ENCODE measurements around the gene CNOT6. TPM values are rescaled to one million over a fixed set of nuclear protein-coding genes. Genes with fewer than 3 reads are reported as not detected.

Gene CNOT6
- total RNA-seq, 1 experiment from 2014 or later: 60.9 TPM

DNA sequence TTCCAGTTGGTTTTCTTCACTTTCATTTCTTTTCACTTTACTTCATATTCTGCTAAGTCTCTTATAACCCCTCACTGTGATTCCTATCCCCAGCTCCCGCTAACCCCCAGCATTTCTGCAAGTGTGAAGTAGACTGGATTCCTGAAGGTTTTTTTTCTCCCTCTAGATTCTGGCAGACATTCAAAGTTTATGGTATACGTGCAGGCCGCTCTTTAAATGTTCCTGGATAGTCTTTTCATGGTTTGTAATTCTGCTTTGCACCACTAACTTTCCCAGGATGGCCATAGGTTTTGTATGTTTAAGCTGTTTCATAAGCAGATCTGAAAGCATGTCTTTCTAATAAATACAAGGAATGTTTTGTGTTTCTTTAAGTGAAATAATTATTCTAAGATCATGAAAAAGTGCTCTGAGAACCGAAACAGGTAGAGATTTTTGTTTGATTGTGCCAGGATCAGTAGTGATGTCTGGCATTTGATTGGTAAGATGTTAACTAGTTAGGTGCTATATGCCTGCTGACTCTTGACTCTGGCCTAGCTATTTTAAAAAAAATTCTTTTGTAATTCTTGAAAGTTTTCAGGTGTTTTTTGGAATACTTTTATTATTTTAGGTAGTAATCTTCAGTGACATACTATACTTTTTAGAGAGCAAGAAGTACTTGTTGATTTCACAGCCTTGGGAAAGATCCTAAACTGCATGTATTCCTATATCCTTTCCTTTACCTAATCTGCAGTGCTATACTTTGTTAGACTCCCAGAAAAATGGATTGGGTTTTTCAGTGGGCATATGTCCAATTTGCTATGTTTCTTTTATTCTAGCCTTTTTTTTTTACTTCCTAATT, 29.7 kb downstream of the CNOT6 start:
- H3K4me1 ChIP-seq (ENCODE audit: insufficient read depth, low read length, poor library complexity, severe bottlenecking): peaks cover 37% of the 10 kb centered on the region
- H3K9me3 ChIP-seq (ENCODE audit: low read depth, low read length, poor library complexity, severe bottlenecking): no peaks in the 10 kb centered on the region
- intact Hi-C loops (cut with micrococcal nuclease; ENCODE audit: unreplicated experiment): no loop called here
- no peak overlapping the region for H3K27ac ChIP-seq (ENCODE audit: low read depth, low read length, poor library complexity, severe bottlenecking)
- H3K36me3 ChIP-seq (ENCODE audit: insufficient read depth, low read length, poor library complexity, severe bottlenecking): no peaks in the 10 kb centered on the region
- no peak for TF ChIP-seq EZH2 (IDR thresholded peaks at IDR 0.05; ENCODE audit: borderline replicate concordance, low read depth, low read length, poor library complexity, severe bottlenecking)
- ChIA-PET POLR2A (ENCODE audit: low non-redundant PET) (interaction anchor here (0.6 kb wide), 1 partner anchor 1832 kb away, joined by 4 read pairs; no protein-coding TSS in a partner anchor), CTCF (no interaction called here)
- BruUV-seq (replicated peaks): no TSS peak
- peak; percentile 12 for DNase-seq (ENCODE audit: low spot score)
- H3K27me3 ChIP-seq (replicated peaks; ENCODE audit: insufficient read depth, low read depth, low read length, poor library complexity): no peaks in the 10 kb centered on the region
- no peak overlapping the region for H3K4me3 ChIP-seq (ENCODE audit: low read depth, low read length, poor library complexity, severe bottlenecking)

DNA sequence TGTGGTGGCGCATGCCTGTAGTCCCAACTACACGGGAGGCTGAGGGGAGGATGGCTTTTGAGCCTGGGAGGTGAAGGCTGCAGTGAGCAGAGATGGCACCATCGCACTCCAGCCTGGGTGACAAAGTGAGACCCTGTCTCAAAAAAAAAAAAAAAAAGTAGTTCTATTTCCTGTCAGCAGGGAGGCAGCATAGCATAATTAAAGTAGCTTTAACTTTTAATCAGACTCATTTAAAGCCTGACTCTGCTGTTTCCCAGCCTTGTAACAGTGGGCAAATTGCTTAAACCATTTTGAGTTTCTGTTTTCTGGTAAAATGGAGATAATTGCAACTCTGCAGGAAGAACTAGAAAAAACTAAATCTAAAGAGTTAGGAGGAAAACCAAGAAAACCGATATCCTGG, 31.2 kb downstream of the CNOT6 start:
- DNase-seq (ENCODE audit: low spot score): peak; percentile 6
- Histone ChIP-seq H3K36me3 (ENCODE audit: insufficient read depth, low read length, poor library complexity, severe bottlenecking) (peaks cover 10% of the 10 kb centered on the region), H3K27ac (ENCODE audit: low read depth, low read length, poor library complexity, severe bottlenecking) (peak overlapping the region; percentile 7), H3K27me3 (replicated peaks; ENCODE audit: insufficient read depth, low read depth, low read length, poor library complexity) (no peaks in the 10 kb centered on the region), H3K4me1 (ENCODE audit: insufficient read depth, low read length, poor library complexity, severe bottlenecking) (peaks cover 37% of the 10 kb centered on the region), H3K4me3 (ENCODE audit: low read depth, low read length, poor library complexity, severe bottlenecking) (no peak overlapping the region), H3K9me3 (ENCODE audit: low read depth, low read length, poor library complexity, severe bottlenecking) (no peaks in the 10 kb centered on the region)
- ChIA-PET POLR2A (ENCODE audit: low non-redundant PET) (interaction anchor here (0.7 kb wide), 1 partner anchor 27 kb away, joined by 3 read pairs; no protein-coding TSS in a partner anchor), CTCF (no interaction called here)
- intact Hi-C loops (cut with micrococcal nuclease; ENCODE audit: unreplicated experiment): no loop called here
- BruUV-seq (replicated peaks): no TSS peak
- TF ChIP-seq, protein P1, sequence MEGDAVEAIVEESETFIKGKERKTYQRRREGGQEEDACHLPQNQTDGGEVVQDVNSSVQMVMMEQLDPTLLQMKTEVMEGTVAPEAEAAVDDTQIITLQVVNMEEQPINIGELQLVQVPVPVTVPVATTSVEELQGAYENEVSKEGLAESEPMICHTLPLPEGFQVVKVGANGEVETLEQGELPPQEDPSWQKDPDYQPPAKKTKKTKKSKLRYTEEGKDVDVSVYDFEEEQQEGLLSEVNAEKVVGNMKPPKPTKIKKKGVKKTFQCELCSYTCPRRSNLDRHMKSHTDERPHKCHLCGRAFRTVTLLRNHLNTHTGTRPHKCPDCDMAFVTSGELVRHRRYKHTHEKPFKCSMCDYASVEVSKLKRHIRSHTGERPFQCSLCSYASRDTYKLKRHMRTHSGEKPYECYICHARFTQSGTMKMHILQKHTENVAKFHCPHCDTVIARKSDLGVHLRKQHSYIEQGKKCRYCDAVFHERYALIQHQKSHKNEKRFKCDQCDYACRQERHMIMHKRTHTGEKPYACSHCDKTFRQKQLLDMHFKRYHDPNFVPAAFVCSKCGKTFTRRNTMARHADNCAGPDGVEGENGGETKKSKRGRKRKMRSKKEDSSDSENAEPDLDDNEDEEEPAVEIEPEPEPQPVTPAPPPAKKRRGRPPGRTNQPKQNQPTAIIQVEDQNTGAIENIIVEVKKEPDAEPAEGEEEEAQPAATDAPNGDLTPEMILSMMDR (conservative IDR thresholded peaks at IDR 0.05; ENCODE audit: low read depth, low read length): peak; percentile 20; the same call in 1 of the 2 replicates
- TF ChIP-seq EZH2 (IDR thresholded peaks at IDR 0.05; ENCODE audit: borderline replicate concordance, low read depth, low read length, poor library complexity, severe bottlenecking): no peak

DNA sequence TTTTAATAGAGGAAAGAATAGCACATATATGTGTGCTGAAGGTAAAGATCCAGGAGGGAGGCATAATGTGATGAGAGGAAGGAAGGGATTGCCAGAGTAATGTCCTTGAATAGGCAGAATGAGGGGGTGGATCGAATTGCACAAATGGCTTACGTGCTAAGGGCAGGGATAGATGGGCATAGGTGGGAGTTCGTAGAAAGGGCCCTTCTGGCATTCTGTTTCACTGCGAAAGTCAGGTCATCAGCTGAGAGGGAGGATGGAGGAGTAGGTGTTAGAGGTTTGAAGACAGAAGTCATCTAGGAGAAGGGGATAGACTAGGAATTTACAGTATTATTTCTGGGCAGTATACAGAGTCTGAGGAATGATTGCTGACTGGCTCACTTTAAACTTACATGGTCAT, 32.1 kb downstream of the CNOT6 start:
- no peak overlapping the region for H3K4me3 ChIP-seq (ENCODE audit: low read depth, low read length, poor library complexity, severe bottlenecking)
- H3K4me1 ChIP-seq (ENCODE audit: insufficient read depth, low read length, poor library complexity, severe bottlenecking): peaks cover 37% of the 10 kb centered on the region
- H3K27ac ChIP-seq (ENCODE audit: low read depth, low read length, poor library complexity, severe bottlenecking): no peak overlapping the region
- intact Hi-C loops (cut with micrococcal nuclease; ENCODE audit: unreplicated experiment): no loop called here
- peaks cover 10% of the 10 kb centered on the region for H3K36me3 ChIP-seq (ENCODE audit: insufficient read depth, low read length, poor library complexity, severe bottlenecking)
- ChIA-PET CTCF (interaction anchor here (0.6 kb wide), 1 partner anchor 48 kb away, joined by 6 read pairs; no protein-coding TSS in a partner anchor), POLR2A (ENCODE audit: low non-redundant PET) (no interaction called here)
- H3K27me3 ChIP-seq (replicated peaks; ENCODE audit: insufficient read depth, low read depth, low read length, poor library complexity): no peaks in the 10 kb centered on the region
- H3K9me3 ChIP-seq (ENCODE audit: low read depth, low read length, poor library complexity, severe bottlenecking): no peaks in the 10 kb centered on the region
- TF ChIP-seq, protein P1 (conservative IDR thresholded peaks at IDR 0.05; ENCODE audit: low read depth, low read length): no peak
- no peak for TF ChIP-seq EZH2 (IDR thresholded peaks at IDR 0.05; ENCODE audit: borderline replicate concordance, low read depth, low read length, poor library complexity, severe bottlenecking)
- no TSS peak for BruUV-seq (replicated peaks)
- DNase-seq (ENCODE audit: low spot score): no peak
